Measurements from ENCODE around the gene CACNB2.

CACNB2 gene

DNA sequence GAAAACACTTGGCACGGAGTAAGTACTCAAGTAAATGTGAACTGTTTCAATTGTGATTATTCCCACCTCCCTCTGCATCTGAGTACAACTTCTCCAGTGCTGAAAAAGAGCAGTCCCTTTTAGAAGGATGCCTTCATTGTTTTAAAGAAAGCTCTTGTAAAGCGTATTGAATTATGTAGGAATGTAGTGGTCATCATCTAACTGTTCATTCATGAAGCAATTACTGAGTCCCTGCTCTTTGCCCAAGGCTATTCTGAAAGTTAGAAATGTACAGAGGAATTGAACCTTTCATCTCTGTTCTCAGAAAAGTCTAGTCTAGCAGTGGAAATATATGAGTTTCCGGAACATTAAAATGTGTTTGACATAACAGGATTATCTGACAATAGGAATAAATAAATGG, 127.8 kb downstream of the CACNB2 start:
- Histone ChIP-seq H3K27me3 (ENCODE audit: control insufficient read depth in 5 of 5, insufficient read depth in 4 of 5, low read length in 5 of 5) (peaks cover 0 to 3% (median 0%) of the 10 kb centered on the region in 5 donors), H3K9ac (ENCODE audit: low read length in 5 of 5) (no peak overlapping the region), H3K36me3 (ENCODE audit: control insufficient read depth in 5 of 5, insufficient read depth in 5 of 5, low read length in 5 of 5) (no peaks in the 10 kb centered on the region), H3K9me3 (ENCODE audit: control insufficient read depth in 5 of 5, low read length in 5 of 5) (no peaks in the 10 kb centered on the region), H3K27ac (ENCODE audit: low read depth, low read length) (no peak overlapping the region), H3K4me3 (ENCODE audit: low read depth in 1 of 5, low read length in 5 of 5) (no peak overlapping the region), H3K4me1 (ENCODE audit: control insufficient read depth in 5 of 5, insufficient read depth in 5 of 5, low read length in 5 of 5) (no peaks in the 10 kb centered on the region)

DNA sequence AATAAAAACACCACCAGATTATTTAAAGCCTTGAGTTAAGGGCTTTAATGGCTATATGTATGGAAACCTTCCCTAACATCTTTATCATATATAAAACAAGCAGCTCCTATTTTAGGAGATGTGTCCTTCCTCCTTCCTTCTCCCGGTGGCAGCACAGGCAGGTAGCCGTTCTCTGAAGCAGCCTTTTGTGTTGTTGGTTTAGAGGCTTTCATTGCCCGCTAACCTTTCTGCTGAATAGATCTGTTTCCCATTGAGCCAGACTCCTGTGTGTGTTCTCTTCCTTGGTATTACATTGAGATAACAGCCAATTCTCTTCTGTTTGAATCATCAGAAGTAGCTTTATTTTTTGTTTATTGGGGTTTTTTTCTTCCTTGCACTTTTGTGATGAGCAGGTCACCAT, 131.3 kb downstream of the CACNB2 start:
- Histone ChIP-seq H3K9ac (ENCODE audit: low read length in 5 of 5) (no peak overlapping the region), H3K27me3 (ENCODE audit: control insufficient read depth in 5 of 5, insufficient read depth in 4 of 5, low read length in 5 of 5) (peaks cover 0 to 3% (median 0%) of the 10 kb centered on the region in 5 donors), H3K27ac (ENCODE audit: low read depth, low read length) (no peak overlapping the region), H3K4me3 (ENCODE audit: low read depth in 1 of 5, low read length in 5 of 5) (no peak overlapping the region), H3K36me3 (ENCODE audit: control insufficient read depth in 5 of 5, insufficient read depth in 5 of 5, low read length in 5 of 5) (no peaks in the 10 kb centered on the region), H3K4me1 (ENCODE audit: control insufficient read depth in 5 of 5, insufficient read depth in 5 of 5, low read length in 5 of 5) (no peaks in the 10 kb centered on the region), H3K9me3 (ENCODE audit: control insufficient read depth in 5 of 5, low read length in 5 of 5) (no peaks in the 10 kb centered on the region)

DNA sequence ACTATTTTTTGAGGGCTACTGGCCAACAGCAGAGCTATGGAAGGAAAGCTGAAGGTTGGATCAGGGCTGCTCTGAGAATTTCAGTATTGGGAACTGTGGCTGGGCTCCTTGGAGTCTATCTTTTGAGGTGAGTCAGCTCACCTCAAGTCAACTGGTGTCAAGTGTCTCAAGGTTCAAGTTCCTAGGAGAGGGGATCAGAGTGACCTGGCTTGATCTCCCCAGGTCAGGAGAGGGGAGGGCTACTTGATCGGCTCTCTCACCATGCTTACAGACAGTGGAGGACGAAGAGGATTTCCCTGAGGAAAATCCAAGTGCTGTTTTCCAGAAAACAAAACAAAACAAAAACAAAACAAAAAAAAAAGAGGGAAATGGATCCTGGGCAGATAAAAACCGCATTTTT, 132.8 kb downstream of the CACNB2 start:
- peaks cover 0 to 3% (median 0%) of the 10 kb centered on the region in 5 donors for H3K27me3 ChIP-seq (ENCODE audit: control insufficient read depth in 5 of 5, insufficient read depth in 4 of 5, low read length in 5 of 5)
- H3K4me3 ChIP-seq (ENCODE audit: low read depth in 1 of 5, low read length in 5 of 5): no peak overlapping the region
- H3K4me1 ChIP-seq (ENCODE audit: control insufficient read depth in 5 of 5, insufficient read depth in 5 of 5, low read length in 5 of 5): no peaks in the 10 kb centered on the region
- no peak overlapping the region for H3K27ac ChIP-seq (ENCODE audit: low read depth, low read length)
- no peaks in the 10 kb centered on the region for H3K36me3 ChIP-seq (ENCODE audit: control insufficient read depth in 5 of 5, insufficient read depth in 5 of 5, low read length in 5 of 5)
- H3K9me3 ChIP-seq (ENCODE audit: control insufficient read depth in 5 of 5, low read length in 5 of 5): no peaks in the 10 kb centered on the region
- no peak overlapping the region for H3K9ac ChIP-seq (ENCODE audit: low read length in 5 of 5)

DNA sequence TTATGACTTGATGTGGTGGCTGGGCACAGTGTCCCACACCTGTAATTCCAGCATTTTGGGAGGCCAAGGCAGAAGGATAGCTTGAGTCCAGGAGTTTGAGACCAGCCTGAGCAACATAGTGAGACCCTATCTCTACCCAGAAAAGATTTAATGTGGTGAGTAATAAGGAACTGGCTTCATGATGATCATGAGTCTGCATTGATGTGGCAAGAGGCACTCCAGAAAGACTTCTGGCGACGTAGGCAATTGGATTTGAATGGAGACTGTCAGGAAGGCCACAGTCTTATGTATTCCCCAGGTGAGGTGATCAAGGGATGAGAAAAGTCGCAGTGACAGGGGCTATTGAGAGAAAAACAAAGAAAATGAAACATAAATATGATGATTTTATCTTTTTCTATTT, 138.0 kb downstream of the CACNB2 start:
- H3K36me3 ChIP-seq (ENCODE audit: control insufficient read depth in 5 of 5, insufficient read depth in 5 of 5, low read length in 5 of 5): no peaks in the 10 kb centered on the region
- no peaks in the 10 kb centered on the region for H3K27me3 ChIP-seq (ENCODE audit: control insufficient read depth in 5 of 5, insufficient read depth in 4 of 5, low read length in 5 of 5)
- no peak overlapping the region for H3K27ac ChIP-seq (ENCODE audit: low read depth, low read length)
- H3K9me3 ChIP-seq (ENCODE audit: control insufficient read depth in 5 of 5, low read length in 5 of 5): no peaks in the 10 kb centered on the region
- no peaks in the 10 kb centered on the region for H3K4me1 ChIP-seq (ENCODE audit: control insufficient read depth in 5 of 5, insufficient read depth in 5 of 5, low read length in 5 of 5)
- H3K9ac ChIP-seq (ENCODE audit: low read length in 5 of 5): no peak overlapping the region
- no peak overlapping the region for H3K4me3 ChIP-seq (ENCODE audit: low read depth in 1 of 5, low read length in 5 of 5)

DNA sequence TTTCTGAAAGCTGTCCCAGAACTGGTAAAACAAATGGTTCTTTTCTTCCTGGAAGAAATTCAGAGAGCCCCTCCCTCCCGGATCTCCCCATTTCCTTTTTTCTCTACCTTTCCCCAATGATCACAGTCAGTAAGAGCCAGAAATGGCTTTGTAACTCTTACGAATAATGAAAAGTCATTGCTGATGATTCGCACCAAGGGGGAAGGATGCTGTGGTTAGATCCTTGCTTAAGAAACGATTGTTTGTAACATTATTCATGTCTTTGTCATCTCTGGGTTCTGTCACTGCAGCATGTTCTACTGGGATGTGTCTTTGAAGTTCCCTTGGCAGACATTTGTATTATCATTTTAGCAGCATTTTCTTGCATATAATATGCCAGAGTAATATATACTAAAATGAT, 138.9 kb downstream of the CACNB2 start:
- no peak overlapping the region for H3K9ac ChIP-seq (ENCODE audit: low read length in 5 of 5)
- no peaks in the 10 kb centered on the region for H3K9me3 ChIP-seq (ENCODE audit: control insufficient read depth in 5 of 5, low read length in 5 of 5)
- no peak overlapping the region for H3K4me3 ChIP-seq (ENCODE audit: low read depth in 1 of 5, low read length in 5 of 5)
- no peaks in the 10 kb centered on the region for H3K36me3 ChIP-seq (ENCODE audit: control insufficient read depth in 5 of 5, insufficient read depth in 5 of 5, low read length in 5 of 5)
- H3K27me3 ChIP-seq (ENCODE audit: control insufficient read depth in 5 of 5, insufficient read depth in 4 of 5, low read length in 5 of 5): no peaks in the 10 kb centered on the region
- H3K27ac ChIP-seq (ENCODE audit: low read depth, low read length): no peak overlapping the region
- no peaks in the 10 kb centered on the region for H3K4me1 ChIP-seq (ENCODE audit: control insufficient read depth in 5 of 5, insufficient read depth in 5 of 5, low read length in 5 of 5)

DNA sequence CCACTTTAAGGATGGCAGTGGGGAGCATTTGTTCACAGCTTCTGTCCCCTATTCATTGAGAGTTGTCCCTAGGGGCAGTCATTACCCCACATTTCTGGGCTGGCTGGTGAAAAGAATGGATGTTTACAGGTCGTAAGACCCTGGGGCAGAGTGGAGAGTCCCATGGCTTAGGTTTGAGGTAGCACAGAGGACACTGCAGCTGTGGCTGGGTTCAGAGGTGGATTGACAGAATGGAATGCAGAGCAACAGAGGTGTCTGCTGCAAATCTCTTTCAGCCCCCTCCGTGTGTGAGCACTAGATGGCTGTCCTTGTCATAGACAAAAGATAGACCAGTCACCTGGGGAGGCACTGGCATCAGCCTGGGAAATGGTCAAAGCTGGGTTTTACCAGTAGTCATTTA, 141.9 kb downstream of the CACNB2 start:
- no peaks in the 10 kb centered on the region for H3K4me1 ChIP-seq (ENCODE audit: control insufficient read depth in 5 of 5, insufficient read depth in 5 of 5, low read length in 5 of 5)
- H3K27ac ChIP-seq (ENCODE audit: low read depth, low read length): no peak overlapping the region
- no peak overlapping the region for H3K9ac ChIP-seq (ENCODE audit: low read length in 5 of 5)
- no peaks in the 10 kb centered on the region for H3K27me3 ChIP-seq (ENCODE audit: control insufficient read depth in 5 of 5, insufficient read depth in 4 of 5, low read length in 5 of 5)
- H3K4me3 ChIP-seq (ENCODE audit: low read depth in 1 of 5, low read length in 5 of 5): no peak overlapping the region
- peaks cover 0 to 4% (median 0%) of the 10 kb centered on the region in 5 donors for H3K9me3 ChIP-seq (ENCODE audit: control insufficient read depth in 5 of 5, low read length in 5 of 5)
- no peaks in the 10 kb centered on the region for H3K36me3 ChIP-seq (ENCODE audit: control insufficient read depth in 5 of 5, insufficient read depth in 5 of 5, low read length in 5 of 5)

DNA sequence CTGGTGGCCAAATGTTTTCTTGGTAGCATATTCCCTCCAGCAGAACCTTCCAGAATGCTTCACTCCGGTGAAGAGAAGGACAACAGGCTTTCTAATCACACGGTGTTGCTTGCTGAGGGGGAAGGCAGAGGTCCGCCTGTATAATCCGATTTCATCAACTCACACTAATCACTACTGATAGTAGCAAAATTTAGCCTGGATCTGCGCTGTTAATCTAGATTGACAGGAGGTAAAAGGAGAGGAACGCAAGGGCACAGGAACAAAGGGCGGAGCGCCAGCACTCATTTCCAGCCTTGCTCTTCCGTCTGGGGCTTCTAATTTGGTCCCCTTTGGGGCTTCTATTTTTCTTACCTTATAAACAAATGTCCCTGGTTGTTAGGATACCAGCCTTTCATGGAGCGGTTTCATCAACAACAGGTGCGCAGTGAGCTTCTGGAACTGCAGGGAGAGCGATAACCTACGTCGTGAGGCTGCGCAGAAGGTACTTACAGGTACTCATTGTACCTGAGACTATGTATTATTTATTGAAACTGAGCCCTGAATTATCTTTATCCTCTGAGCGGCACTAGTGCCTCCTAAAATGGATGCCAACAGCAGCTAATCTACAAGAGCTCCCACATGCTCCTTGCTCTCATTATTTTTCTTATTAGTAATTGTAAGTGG, 150.6 kb downstream of the CACNB2 start:
- no peak overlapping the region for H3K27ac ChIP-seq (ENCODE audit: low read depth, low read length)
- no peaks in the 10 kb centered on the region for H3K27me3 ChIP-seq (ENCODE audit: control insufficient read depth in 5 of 5, insufficient read depth in 4 of 5, low read length in 5 of 5)
- H3K9ac ChIP-seq (ENCODE audit: low read length in 5 of 5): no peak overlapping the region
- no peak overlapping the region for H3K4me3 ChIP-seq (ENCODE audit: low read depth in 1 of 5, low read length in 5 of 5)
- H3K9me3 ChIP-seq (ENCODE audit: control insufficient read depth in 5 of 5, low read length in 5 of 5): no peaks in the 10 kb centered on the region
- no peaks in the 10 kb centered on the region for H3K4me1 ChIP-seq (ENCODE audit: control insufficient read depth in 5 of 5, insufficient read depth in 5 of 5, low read length in 5 of 5)
- H3K36me3 ChIP-seq (ENCODE audit: control insufficient read depth in 5 of 5, insufficient read depth in 5 of 5, low read length in 5 of 5): no peaks in the 10 kb centered on the region

DNA sequence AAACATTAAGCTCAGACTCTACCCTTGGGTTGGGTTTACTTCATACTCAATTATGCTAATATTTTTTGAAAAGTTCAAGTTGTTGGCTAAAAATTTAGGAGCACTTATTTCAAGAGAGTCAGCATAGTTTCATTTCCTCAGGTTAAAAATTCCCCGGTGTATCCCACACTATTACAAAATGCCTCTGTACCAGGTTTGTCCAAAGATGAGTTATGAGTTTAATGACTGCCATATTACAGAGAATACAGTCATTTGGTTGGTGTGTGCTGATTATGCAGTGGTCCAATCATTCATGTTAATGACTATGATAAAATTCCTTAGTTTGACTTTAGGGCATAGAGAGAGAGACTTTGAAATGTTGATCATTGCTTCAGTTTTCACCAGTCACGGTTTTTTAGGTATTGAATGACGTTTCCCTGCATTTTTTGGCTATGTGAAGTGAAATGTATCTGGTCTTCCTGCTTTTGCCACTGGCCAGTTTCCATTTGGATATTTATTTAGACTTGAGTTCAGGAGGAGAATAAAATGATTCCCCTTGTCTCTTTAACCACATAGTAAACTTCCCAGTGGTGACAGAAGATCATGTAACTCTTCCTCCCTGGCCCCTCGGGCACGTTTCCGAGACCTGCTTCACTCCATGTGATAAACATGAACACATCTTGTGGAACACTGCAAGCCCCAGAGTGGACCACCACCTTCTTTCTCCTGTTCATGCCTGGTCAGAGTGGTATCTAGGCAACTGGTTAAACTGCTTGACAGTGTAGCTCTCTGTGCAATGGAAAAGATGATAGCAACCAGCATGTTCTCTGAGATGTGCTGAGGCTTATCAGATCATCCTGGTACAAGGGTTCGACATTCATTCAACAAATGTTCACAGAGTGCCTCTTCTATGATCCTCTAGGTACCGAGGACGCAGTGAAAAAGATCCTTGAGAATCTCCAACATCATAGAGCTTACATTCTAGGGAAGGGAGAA, 153.6 kb downstream of the CACNB2 start:
- no peak overlapping the region for H3K4me3 ChIP-seq (ENCODE audit: low read depth in 1 of 5, low read length in 5 of 5)
- H3K27me3 ChIP-seq (ENCODE audit: control insufficient read depth in 5 of 5, insufficient read depth in 4 of 5, low read length in 5 of 5): no peaks in the 10 kb centered on the region
- H3K9ac ChIP-seq (ENCODE audit: low read length in 5 of 5): no peak overlapping the region
- H3K4me1 ChIP-seq (ENCODE audit: control insufficient read depth in 5 of 5, insufficient read depth in 5 of 5, low read length in 5 of 5): no peaks in the 10 kb centered on the region
- no peaks in the 10 kb centered on the region for H3K9me3 ChIP-seq (ENCODE audit: control insufficient read depth in 5 of 5, low read length in 5 of 5)
- no peaks in the 10 kb centered on the region for H3K36me3 ChIP-seq (ENCODE audit: control insufficient read depth in 5 of 5, insufficient read depth in 5 of 5, low read length in 5 of 5)
- H3K27ac ChIP-seq (ENCODE audit: low read depth, low read length): no peak overlapping the region

DNA sequence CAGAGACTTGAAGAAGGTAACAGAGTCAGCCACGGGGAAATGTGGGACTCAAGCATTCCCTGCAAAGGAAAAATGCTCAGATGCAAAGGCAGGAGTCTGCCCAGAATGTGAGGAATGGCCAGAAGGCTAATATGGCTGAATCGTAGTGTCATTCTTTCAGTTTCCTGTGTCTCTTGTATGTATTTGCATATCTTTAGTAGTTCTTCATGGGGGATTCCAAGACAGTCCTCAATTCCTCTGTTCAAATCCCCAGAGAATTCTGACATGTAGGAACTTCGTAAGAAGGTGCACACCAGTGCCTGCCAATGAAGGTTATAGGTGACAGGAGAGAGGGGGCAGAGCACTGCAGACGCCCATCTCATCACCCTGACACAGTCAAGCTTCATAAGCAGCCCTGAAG, 154.4 kb downstream of the CACNB2 start:
- Histone ChIP-seq H3K27ac (ENCODE audit: low read depth, low read length) (no peak overlapping the region), H3K9me3 (ENCODE audit: control insufficient read depth in 5 of 5, low read length in 5 of 5) (no peaks in the 10 kb centered on the region), H3K36me3 (ENCODE audit: control insufficient read depth in 5 of 5, insufficient read depth in 5 of 5, low read length in 5 of 5) (no peaks in the 10 kb centered on the region), H3K9ac (ENCODE audit: low read length in 5 of 5) (no peak overlapping the region), H3K27me3 (ENCODE audit: control insufficient read depth in 5 of 5, insufficient read depth in 4 of 5, low read length in 5 of 5) (no peaks in the 10 kb centered on the region), H3K4me3 (ENCODE audit: low read depth in 1 of 5, low read length in 5 of 5) (no peak overlapping the region), H3K4me1 (ENCODE audit: control insufficient read depth in 5 of 5, insufficient read depth in 5 of 5, low read length in 5 of 5) (no peaks in the 10 kb centered on the region)

DNA sequence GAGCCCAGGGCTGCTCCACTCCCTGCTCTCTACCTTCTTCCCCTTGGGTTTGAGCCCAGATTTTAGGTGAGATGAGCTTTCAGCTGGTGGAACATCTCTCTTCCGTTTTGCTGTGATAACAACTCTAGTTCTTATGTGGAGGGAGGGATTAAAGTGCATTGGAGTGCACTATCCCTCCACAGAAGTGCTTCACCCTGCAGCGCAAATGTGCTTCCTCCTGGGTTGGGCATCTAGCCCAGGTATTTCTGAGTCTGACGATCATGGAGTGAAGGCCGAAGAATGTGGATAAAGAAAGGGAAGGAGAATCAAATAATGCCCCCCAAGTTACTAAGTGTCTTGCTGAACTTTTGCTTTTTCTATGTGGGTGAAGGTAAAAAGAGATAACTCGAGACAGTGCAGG, 157.4 kb downstream of the CACNB2 start:
- Histone ChIP-seq H3K4me3 (ENCODE audit: low read depth in 1 of 5, low read length in 5 of 5) (no peak overlapping the region), H3K9ac (ENCODE audit: low read length in 5 of 5) (no peak overlapping the region), H3K9me3 (ENCODE audit: control insufficient read depth in 5 of 5, low read length in 5 of 5) (no peaks in the 10 kb centered on the region), H3K36me3 (ENCODE audit: control insufficient read depth in 5 of 5, insufficient read depth in 5 of 5, low read length in 5 of 5) (no peaks in the 10 kb centered on the region), H3K27ac (ENCODE audit: low read depth, low read length) (no peak overlapping the region), H3K4me1 (ENCODE audit: control insufficient read depth in 5 of 5, insufficient read depth in 5 of 5, low read length in 5 of 5) (no peaks in the 10 kb centered on the region), H3K27me3 (ENCODE audit: control insufficient read depth in 5 of 5, insufficient read depth in 4 of 5, low read length in 5 of 5) (no peaks in the 10 kb centered on the region)
